SK-N-SH treated with all-trans-retinoic acid at 6 μM for 48 hours (cell line): Measurements from ENCODE around the gene VSIG4.

Source experiments
- ATAC-seq: fragments of 200-7000 bp; cut with Tn5 transposase; 3 replicates; pipeline ENCODE4 v1.9.1; 2020; ENCODE audit warnings: mild to moderate bottlenecking, moderate library complexity
- ARNTL ChIP-seq: fragments of 450-650 bp; formaldehyde crosslinking; IDR thresholded peaks from 2 replicates; pipeline ENCODE4 v1.5.0; 2020; ENCODE audit warnings: low read depth, mild to moderate bottlenecking, moderate library complexity, borderline replicate concordance
- BACH2 ChIP-seq: fragments of 250-450 bp; sonication (Bioruptor Pico); IDR thresholded peaks from 2 replicates; pipeline ENCODE4 v1.9.0; 2021; ENCODE audit warnings: mild to moderate bottlenecking, borderline replicate concordance
- CSDC2 ChIP-seq: fragments of 250-450 bp; sonication (Bioruptor Pico); IDR thresholded peaks from 2 replicates; pipeline ENCODE4 v1.5.0; 2020; ENCODE audit warnings: mild to moderate bottlenecking, moderate library complexity
- CSRNP3 ChIP-seq: fragments of 250-450 bp; sonication (Bioruptor Pico); IDR thresholded peaks from 2 replicates; pipeline ENCODE4 v1.5.1; 2021; ENCODE audit warnings: mild to moderate bottlenecking, moderate library complexity
- ESRRG ChIP-seq: fragments of 250-450 bp; sonication (Bioruptor Pico); IDR thresholded peaks from 2 replicates; pipeline ENCODE4 v1.6.1; 2021; ENCODE audit warnings: mild to moderate bottlenecking
- GLIS3 ChIP-seq: fragments of 250-450 bp; sonication (Bioruptor Pico); IDR thresholded peaks from 2 replicates; pipeline ENCODE4 v1.5.0; 2020; ENCODE audit warnings: mild to moderate bottlenecking, moderate library complexity
- ISL1 ChIP-seq: fragments of 250-450 bp; sonication (Bioruptor Pico); IDR thresholded peaks from 2 replicates; pipeline ENCODE4 v2.1.2; 2022; ENCODE audit warnings: mild to moderate bottlenecking, moderate library complexity
- PATZ1 ChIP-seq: fragments of 250-450 bp; sonication (Bioruptor Pico); IDR thresholded peaks from 2 replicates; pipeline ENCODE4 v1.8.0; 2020; ENCODE audit warnings: mild to moderate bottlenecking, moderate library complexity, borderline replicate concordance
- POU6F1 ChIP-seq: fragments of 250-450 bp; sonication (Bioruptor Pico); IDR thresholded peaks from 2 replicates; pipeline ENCODE4 v1.8.0; 2021; ENCODE audit warnings: low read depth, mild to moderate bottlenecking, moderate library complexity, borderline replicate concordance
- PPARA ChIP-seq: fragments of 250-450 bp; sonication (Bioruptor Pico); IDR thresholded peaks from 2 replicates; pipeline ENCODE4 v1.5.0; 2020; ENCODE audit warnings: mild to moderate bottlenecking, borderline replicate concordance
- RARB ChIP-seq: fragments of 250-450 bp; sonication (Bioruptor Pico); IDR thresholded peaks from 2 replicates; pipeline ENCODE4 v1.8.0; 2021; ENCODE audit warnings: mild to moderate bottlenecking, moderate library complexity
- SNAI2 ChIP-seq: fragments of 250-450 bp; sonication (Bioruptor Pico); IDR thresholded peaks from 2 replicates; pipeline ENCODE4 v1.5.0; 2020; ENCODE audit warnings: mild to moderate bottlenecking, moderate library complexity
- TCF4 ChIP-seq: fragments of 250-450 bp; sonication (Bioruptor Pico); IDR thresholded peaks from 2 replicates; pipeline ENCODE4 v1.8.0; 2021; ENCODE audit warnings: mild to moderate bottlenecking, moderate library complexity, borderline replicate concordance
- TOX ChIP-seq: fragments of 250-450 bp; sonication (Bioruptor Pico); IDR thresholded peaks from 2 replicates; pipeline ENCODE4 v1.8.0; 2021; ENCODE audit warnings: mild to moderate bottlenecking, moderate library complexity, borderline replicate concordance
- ZC3H10 ChIP-seq: fragments of 250-450 bp; sonication (Bioruptor Pico); IDR thresholded peaks from 2 replicates; pipeline ENCODE4 v1.5.1; 2021; ENCODE audit warnings: mild to moderate bottlenecking, moderate library complexity
- ZFP3 ChIP-seq: fragments of 250-450 bp; sonication (Bioruptor Pico); IDR thresholded peaks from 2 replicates; pipeline ENCODE4 v1.5.0; 2020; ENCODE audit warnings: mild to moderate bottlenecking, moderate library complexity
- ZFP30 ChIP-seq: fragments of 450-650 bp; formaldehyde crosslinking; IDR thresholded peaks from 2 replicates; pipeline ENCODE4 v1.5.0; 2022; ENCODE audit warnings: mild to moderate bottlenecking, moderate library complexity
- ZNF70 ChIP-seq: fragments of 450-650 bp; formaldehyde crosslinking; IDR thresholded peaks from 2 replicates; pipeline ENCODE4 v1.5.0; 2020; ENCODE audit warnings: mild to moderate bottlenecking, moderate library complexity
- ZNF8 ChIP-seq: fragments of 450-650 bp; formaldehyde crosslinking; IDR thresholded peaks from 2 replicates; pipeline ENCODE4 v1.5.0; 2020; ENCODE audit warnings: mild to moderate bottlenecking, moderate library complexity
- TF ChIP-seq, protein P1 (sequence below): fragments of 250-450 bp; sonication (Bioruptor Pico); IDR thresholded peaks from 2 replicates; pipeline ENCODE4 v1.5.0; 2020; ENCODE audit warnings: mild to moderate bottlenecking, moderate library complexity
- TF ChIP-seq, protein P2 (sequence below): fragments of 250-450 bp; sonication (Bioruptor Pico); IDR thresholded peaks from 2 replicates; pipeline ENCODE4 v1.5.1; 2020; ENCODE audit warnings: low read depth, mild to moderate bottlenecking, moderate library complexity

The VSIG4 gene

DNA sequence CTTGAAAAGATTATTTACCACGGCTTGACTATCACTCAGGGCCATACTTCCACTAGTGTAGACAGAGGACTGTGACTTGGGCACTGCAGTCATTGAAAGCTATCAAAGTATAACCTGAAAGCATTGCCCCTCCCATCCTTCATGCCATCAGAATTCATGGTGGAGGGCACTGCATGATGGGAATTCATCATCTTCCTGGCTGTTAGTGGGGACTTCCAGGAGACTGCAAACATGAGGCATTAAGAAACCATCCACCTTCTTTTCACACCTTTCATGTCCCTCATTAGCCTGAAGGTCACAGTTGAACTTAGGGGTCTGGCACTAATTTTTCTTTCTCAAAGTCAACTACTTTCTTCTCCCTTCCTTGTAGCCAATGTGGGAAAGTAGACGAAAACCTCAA lies 25.8 kb downstream of the VSIG4 start:
- TF ChIP-seq TOX (CRISPR knock-in tag) (no peak), TCF4 (CRISPR knock-in tag) (no peak), ZC3H10 (no peak), RARB (CRISPR knock-in tag) (no peak), ZFP30 (CRISPR knock-in tag) (no peak), POU6F1 (CRISPR knock-in tag) (no peak)
- TF ChIP-seq, protein P1, sequence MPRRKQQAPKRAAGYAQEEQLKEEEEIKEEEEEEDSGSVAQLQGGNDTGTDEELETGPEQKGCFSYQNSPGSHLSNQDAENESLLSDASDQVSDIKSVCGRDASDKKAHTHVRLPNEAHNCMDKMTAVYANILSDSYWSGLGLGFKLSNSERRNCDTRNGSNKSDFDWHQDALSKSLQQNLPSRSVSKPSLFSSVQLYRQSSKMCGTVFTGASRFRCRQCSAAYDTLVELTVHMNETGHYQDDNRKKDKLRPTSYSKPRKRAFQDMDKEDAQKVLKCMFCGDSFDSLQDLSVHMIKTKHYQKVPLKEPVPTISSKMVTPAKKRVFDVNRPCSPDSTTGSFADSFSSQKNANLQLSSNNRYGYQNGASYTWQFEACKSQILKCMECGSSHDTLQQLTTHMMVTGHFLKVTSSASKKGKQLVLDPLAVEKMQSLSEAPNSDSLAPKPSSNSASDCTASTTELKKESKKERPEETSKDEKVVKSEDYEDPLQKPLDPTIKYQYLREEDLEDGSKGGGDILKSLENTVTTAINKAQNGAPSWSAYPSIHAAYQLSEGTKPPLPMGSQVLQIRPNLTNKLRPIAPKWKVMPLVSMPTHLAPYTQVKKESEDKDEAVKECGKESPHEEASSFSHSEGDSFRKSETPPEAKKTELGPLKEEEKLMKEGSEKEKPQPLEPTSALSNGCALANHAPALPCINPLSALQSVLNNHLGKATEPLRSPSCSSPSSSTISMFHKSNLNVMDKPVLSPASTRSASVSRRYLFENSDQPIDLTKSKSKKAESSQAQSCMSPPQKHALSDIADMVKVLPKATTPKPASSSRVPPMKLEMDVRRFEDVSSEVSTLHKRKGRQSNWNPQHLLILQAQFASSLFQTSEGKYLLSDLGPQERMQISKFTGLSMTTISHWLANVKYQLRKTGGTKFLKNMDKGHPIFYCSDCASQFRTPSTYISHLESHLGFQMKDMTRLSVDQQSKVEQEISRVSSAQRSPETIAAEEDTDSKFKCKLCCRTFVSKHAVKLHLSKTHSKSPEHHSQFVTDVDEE (CRISPR knock-in tag) = no peak
- no peak for ATAC-seq

DNA sequence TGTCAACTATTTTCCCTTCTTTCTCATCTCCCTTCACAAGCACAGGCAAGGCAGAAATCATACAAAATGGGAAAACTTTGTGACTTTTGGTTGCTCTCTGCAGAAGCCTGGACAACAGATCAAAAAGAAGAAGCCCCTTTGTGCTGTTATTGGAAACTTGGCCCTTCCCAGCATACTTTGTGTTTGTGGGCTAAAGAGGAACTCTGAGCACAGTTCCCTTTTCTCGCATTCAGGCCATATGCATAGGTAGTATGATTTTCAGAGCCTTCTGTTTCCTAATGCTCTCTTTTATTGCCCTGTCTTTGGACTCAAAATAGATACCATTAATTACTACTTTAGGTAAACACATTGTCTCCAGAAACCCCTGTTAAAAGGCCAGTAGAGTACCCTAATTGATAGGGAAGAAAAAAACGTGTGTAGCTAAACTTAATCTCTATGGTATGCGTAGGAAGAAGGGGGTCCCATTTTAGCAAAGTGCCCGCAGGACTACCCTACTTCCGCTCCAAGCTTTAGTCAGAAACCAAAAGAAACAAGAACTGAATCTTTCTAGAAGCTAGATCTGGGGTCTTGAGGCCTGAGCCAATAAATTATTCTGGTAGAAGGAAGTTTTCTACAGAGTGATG lies 26.6 kb downstream of the VSIG4 start:
- TF ChIP-seq PATZ1 (CRISPR knock-in tag) = no peak
- TF ChIP-seq SNAI2 (CRISPR knock-in tag) = no peak
- TF ChIP-seq ZC3H10 = no peak
- TF ChIP-seq ARNTL (CRISPR knock-in tag) = no peak
- no peak for TF ChIP-seq ESRRG (CRISPR knock-in tag)
- no peak for TF ChIP-seq ZFP30 (CRISPR knock-in tag)
- no peak for TF ChIP-seq CSRNP3 (CRISPR knock-in tag)
- TF ChIP-seq PPARA (CRISPR knock-in tag) = no peak
- no peak for TF ChIP-seq ZNF8
- no peak for TF ChIP-seq CSDC2 (CRISPR knock-in tag)
- TF ChIP-seq TCF4 (CRISPR knock-in tag) = no peak
- TF ChIP-seq GLIS3 = no peak
- no peak for TF ChIP-seq ZFP3 (CRISPR knock-in tag)
- TF ChIP-seq ZNF70 = no peak
- no peak for TF ChIP-seq TOX (CRISPR knock-in tag)
- TF ChIP-seq RARB (CRISPR knock-in tag) = no peak
- no peak for TF ChIP-seq POU6F1 (CRISPR knock-in tag)
- TF ChIP-seq ISL1 (CRISPR knock-in tag) = no peak
- no peak for ATAC-seq

- ATAC-seq = no peak
- TF ChIP-seq ARNTL (CRISPR knock-in tag) (no peak), CSDC2 (CRISPR knock-in tag) (no peak), POU6F1 (CRISPR knock-in tag) (no peak), ISL1 (CRISPR knock-in tag) (no peak), BACH2 (no peak), TCF4 (CRISPR knock-in tag) (no peak), RARB (CRISPR knock-in tag) (no peak), PATZ1 (CRISPR knock-in tag) (no peak), ZC3H10 (no peak), PPARA (CRISPR knock-in tag) (no peak)
- TF ChIP-seq, protein P2, sequence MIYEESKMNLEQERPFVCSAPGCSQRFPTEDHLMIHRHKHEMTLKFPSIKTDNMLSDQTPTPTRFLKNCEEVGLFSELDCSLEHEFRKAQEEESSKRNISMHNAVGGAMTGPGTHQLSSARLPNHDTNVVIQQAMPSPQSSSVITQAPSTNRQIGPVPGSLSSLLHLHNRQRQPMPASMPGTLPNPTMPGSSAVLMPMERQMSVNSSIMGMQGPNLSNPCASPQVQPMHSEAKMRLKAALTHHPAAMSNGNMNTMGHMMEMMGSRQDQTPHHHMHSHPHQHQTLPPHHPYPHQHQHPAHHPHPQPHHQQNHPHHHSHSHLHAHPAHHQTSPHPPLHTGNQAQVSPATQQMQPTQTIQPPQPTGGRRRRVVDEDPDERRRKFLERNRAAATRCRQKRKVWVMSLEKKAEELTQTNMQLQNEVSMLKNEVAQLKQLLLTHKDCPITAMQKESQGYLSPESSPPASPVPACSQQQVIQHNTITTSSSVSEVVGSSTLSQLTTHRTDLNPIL (CRISPR knock-in tag) = no peak
Measured at GRCh38 chrX:66012094-66012534, 27.8 kb downstream of the VSIG4 start.
